Right ventricle myocardium inferior (tissue), 1 donor: Measurements from ENCODE around the gene ROBO3. TPM values are rescaled to one million over a fixed set of nuclear protein-coding genes. Genes with fewer than 3 reads are reported as not detected.

Source experiments
- ATAC-seq: fragments of 200-7000 bp; cut with Tn5 transposase; one replicate; pipeline ENCODE4 v1.9.1; 2020; ENCODE audit warnings: mild to moderate bottlenecking, moderate library complexity
- DNase-seq: peaks from one replicate; pipeline ENCODE4 v3.0.0; 2021; ENCODE audit errors: missing footprints
- intact Hi-C: fragments of 100-400 bp; cut with DNase I; formaldehyde crosslinking; loops from one replicate; pipeline ENCODE4 v1.11.0; 2022
- total RNA-seq: library from RNA; stranded (reverse); fragmentation: NEBNext Ultra II Directional; extraction: Animal tissue kit (Norgen Biotek cat#: 25700); gene quantifications from one replicate; pipeline ENCODE4 v1.2.1, GENCODE V29; 2021
- donor health status: DM: no; HTN: yes; CAD: no; lungs with severe emphysema.

The ROBO3 gene
- total RNA-seq, 1 donor from 2014 or later = 4.6 TPM

- DNase-seq (no peak), ATAC-seq (no peak)
- intact Hi-C loops = no loop called here
Observed at GRCh38 chr11:124869856-124870387, 4.7 kb downstream of the ROBO3 start.

- intact Hi-C loops = no loop called here
- ATAC-seq (no peak), DNase-seq (no peak)
Observed at GRCh38 chr11:124870430-124870829, 5.2 kb downstream of the ROBO3 start.

GRCh38 chr11:124872280-124872679 is 7.0 kb downstream of the ROBO3 start:
- ATAC-seq (no peak), DNase-seq (no peak)
- intact Hi-C loops = no loop called here

GRCh38 chr11:124872741-124873140 is 7.5 kb downstream of the ROBO3 start:
- intact Hi-C loops = no loop called here
- no peak for DNase-seq
- ATAC-seq = no peak

GRCh38 chr11:124873951-124874350 is 8.7 kb downstream of the ROBO3 start:
- ATAC-seq (no peak), DNase-seq (no peak)
- intact Hi-C loops = no loop called here

- DNase-seq (no peak), ATAC-seq (no peak)
- intact Hi-C loops = loop anchor here (5.0 kb wide), 1 partner anchor 78 kb away; the partner anchor contains the start of gene CCDC15
Observed at GRCh38 chr11:124874571-124875255, 9.5 kb downstream of the ROBO3 start.

GRCh38 chr11:124875401-124875800 is 10.2 kb downstream of the ROBO3 start:
- no peak for DNase-seq
- ATAC-seq = no peak
- intact Hi-C loops = loop anchor here (5.0 kb wide), 1 partner anchor 77 kb away; the partner anchor contains the start of gene CCDC15

GRCh38 chr11:124875943-124876817 is 10.9 kb downstream of the ROBO3 start:
- intact Hi-C loops = loop anchor here (1.0 to 5.0 kb wide), 3 partner anchors 21 to 76 kb away; partner anchors contain the start of genes CCDC15 and ROBO4

GRCh38 chr11:124876818-124877630 is 11.8 kb downstream of the ROBO3 start:
- DNase-seq (no peak), ATAC-seq (no peak)
- intact Hi-C loops = loop anchor here (1.0 to 5.0 kb wide), 3 partner anchors 20 to 75 kb away; partner anchors contain the start of genes CCDC15 and ROBO4

More at GRCh38 chr11:124875943-124876817, 10.9 kb downstream of the ROBO3 start:
- peak; percentile 93 for ATAC-seq
- DNase-seq = peak; percentile 90

GRCh38 chr11:124877631-124877909 is 12.3 kb downstream of the ROBO3 start:
- DNase-seq = no peak
- intact Hi-C loops = loop anchor here (2.0 to 5.0 kb wide), 2 partner anchors 19 to 75 kb away; partner anchors contain the start of genes CCDC15 and ROBO4
- no peak for ATAC-seq

GRCh38 chr11:124877910-124878758 is 12.9 kb downstream of the ROBO3 start:
- DNase-seq = no peak
- no peak for ATAC-seq
- intact Hi-C loops = loop anchor here (2.0 to 5.0 kb wide), 2 partner anchors 19 to 74 kb away; partner anchors contain the start of genes CCDC15 and ROBO4

- DNase-seq (no peak), ATAC-seq (no peak)
- intact Hi-C loops = loop anchor here (5.0 kb wide), 1 partner anchor 73 kb away; the partner anchor contains the start of gene CCDC15
Observed at GRCh38 chr11:124878759-124879492, 13.7 kb downstream of the ROBO3 start.

GRCh38 chr11:124879493-124880289 is 14.5 kb downstream of the ROBO3 start:
- ATAC-seq (no peak), DNase-seq (no peak)
- intact Hi-C loops = loop anchor here (5.0 kb wide), 1 partner anchor 73 kb away; the partner anchor contains the start of gene CCDC15

GRCh38 chr11:124880290-124880611 is 15.0 kb downstream of the ROBO3 start:
- DNase-seq (no peak), ATAC-seq (no peak)
- intact Hi-C loops = no loop called here

GRCh38 chr11:124880958-124881357 is 15.7 kb downstream of the ROBO3 start:
- intact Hi-C loops = no loop called here
- no peak for ATAC-seq
- DNase-seq = no peak

GRCh38 chr11:124882339-124883071 is 17.3 kb downstream of the ROBO3 start:
- intact Hi-C loops = no loop called here
- ATAC-seq (peak; percentile 20), DNase-seq (peak; percentile 13)
